Amniotic epithelial cell (primary cell): Measurements from ENCODE around the gene BRIP1.
"Not testable (repeated sequence)": the region's sequence is repeated elsewhere in the genome, so short reads cannot be mapped to it uniquely, and the experiment has no call there.

ENCODE experiments used
- DNase-seq: peaks from one replicate; pipeline ENCODE4 v3.0.0-alpha.2; 2010; ENCODE audit warnings: low read depth

The BRIP1 gene

DNA sequence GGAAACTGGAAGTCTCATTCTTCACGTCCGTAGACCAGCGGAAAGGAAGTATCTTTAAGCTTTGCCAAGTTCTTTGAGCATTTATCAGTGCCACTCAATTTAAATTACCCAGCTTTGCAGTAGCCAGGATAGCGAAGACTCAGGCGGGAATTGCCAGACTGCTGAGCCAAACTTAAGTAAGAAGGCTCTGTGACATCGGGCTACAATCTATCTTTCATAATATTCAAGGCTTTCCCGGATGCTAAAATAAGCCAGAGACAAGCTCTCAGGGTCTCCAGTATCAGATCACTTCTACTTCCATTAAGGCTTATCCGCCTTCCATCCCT is 436 bp upstream of the BRIP1 start:
- no peak for DNase-seq

DNA sequence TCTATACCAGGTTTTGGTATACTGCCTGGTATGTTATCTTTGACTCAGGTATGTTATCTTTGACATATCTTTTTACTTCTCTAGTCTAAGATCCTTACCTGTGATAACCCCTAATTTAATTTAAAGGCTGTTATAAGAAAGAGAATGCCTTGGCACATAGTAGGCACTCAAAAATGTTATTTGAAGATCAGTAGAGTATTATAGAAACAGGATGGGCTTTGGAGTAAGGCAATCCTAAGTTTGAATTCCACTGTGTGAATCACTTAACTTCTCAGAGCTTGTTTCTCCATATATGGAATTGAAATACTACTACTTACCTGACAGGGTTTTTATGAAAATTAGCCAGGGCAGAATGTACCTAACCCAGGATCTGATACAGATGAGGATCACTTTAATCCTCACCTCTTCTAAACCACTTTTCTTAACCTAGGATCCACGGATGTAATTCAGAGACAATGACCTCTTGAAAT is 1.2 kb downstream of the BRIP1 start:
- DNase-seq = peak; percentile 40

DNA sequence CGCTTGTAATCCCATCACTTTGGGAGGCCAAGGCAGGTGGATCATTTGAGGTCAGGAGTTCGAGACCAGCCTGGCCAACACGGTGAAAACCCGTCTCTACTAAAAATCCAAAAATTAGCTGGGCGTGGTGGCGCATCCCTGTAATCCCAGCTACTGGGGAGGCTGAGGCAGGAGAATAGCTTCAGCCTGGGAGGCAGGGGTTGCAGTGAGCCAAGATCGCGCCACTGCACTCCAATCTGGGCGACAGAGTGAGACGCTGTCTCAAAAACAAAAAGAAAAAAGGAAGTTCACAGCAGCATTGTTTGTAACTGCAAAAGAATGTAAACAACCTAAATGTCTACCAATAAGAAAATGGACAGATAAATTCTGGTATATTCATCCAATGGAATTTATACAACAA is 2.9 kb downstream of the BRIP1 start:
- DNase-seq = not testable (repeated sequence)

DNA sequence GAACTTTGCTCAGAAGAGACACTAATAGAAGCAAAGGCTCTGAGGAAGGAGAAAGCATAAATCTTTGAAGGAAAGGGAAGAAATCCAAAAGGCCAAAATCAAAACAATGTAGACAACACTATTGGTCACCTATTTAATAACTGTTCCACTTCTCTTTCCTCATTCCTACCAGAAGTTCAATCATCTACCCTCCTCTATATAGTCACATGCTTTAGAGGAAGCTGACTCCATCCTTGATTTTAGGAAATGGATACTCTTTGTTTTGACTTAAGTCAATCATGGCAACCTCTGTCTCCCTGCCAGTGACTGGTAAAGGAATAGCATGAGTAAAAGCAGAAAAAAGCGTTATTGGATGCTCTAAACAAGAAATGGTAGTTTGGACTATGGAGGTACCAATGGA is 7.3 kb downstream of the BRIP1 start:
- DNase-seq = no peak

DNA sequence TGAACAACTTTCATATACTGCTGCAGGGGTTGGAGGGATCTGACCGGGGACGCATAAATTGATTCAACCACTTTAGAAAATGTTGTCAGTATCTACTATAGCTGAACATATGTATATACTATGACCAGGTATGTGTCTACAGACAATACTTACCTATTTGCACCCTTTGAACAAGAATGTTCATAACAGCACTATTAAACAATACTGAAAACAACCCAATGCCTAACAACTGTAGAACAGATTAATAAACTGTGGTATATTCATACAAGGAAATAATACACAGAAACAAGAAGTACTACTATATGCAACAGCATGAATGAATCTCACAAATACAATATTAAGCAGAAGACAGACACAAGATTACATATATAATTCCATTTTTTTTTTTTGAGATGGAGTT is 10.5 kb downstream of the BRIP1 start:
- no peak for DNase-seq

DNA sequence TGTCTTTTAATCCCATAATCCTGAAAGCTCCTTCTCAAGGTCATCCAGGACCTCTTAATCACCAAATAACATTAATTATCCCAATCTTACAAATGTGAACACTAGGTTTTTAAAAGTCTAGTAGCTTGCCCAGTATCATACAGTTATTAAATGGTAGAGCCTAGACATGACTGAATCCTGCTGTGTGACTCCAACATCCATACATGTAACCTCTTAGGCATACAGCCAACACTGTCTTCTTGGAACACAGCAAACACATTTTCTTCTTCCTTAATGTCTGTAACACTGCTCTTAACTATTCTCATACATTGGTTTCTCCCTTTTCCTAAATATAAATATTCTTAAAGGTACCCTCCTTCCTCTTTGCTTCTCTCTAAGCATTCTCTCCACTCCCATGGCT is 13.7 kb downstream of the BRIP1 start:
- DNase-seq = peak; percentile 22

DNA sequence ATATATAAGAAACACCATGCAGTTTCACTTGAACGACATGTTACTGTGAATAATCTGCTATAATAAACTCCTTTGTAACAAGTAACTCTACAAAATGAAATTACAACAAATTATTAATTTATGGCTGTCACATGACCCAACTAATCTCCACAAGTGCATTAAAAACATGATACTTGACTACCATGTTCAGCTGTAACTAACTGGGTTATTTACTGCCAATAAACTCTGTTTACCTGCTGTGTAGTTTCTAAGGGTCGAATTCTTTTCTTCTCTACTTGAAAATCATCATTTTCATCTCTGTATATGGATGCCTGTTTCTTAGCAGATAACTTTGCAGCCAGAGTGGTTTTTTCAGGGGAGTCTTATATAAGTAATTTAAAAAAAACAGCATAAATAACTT is 14.4 kb downstream of the BRIP1 start:
- no peak for DNase-seq

DNA sequence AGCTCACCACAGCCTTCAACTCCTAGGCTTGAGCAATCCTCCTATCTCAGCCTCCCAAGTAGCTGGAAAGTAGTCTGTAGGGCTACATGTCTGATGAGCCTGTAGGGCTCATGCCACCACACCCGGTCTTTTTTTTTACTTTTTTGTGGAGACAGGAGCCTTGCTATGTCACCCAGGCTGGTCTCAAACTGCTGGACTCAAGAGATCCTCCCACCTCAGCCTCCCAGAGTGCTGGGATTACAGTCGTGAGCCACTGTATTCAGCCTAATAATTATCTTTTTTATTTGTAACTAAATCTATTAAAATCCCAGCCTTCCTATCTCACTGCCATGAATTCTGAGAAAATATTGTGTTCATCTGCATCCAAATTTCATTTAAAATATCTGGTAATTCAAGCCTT is 15.1 kb downstream of the BRIP1 start:
- DNase-seq = no peak

DNA sequence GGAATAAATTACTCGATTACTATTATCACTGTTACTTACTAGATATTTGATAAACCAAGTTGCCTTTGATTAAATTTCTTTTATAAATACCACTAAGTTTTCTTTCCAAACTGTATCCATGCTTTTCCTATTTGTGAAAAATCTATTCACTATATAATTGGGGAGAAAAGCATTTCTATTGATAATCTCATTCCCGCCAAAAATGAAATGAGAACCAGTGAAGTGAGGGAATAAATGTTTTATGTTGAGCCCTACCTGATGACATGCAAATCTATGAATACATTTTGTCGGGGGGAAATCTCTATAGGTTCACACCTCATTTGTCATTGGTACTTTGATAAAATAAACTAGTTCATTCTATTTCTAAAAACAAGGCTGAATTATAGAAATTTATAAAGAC is 15.7 kb downstream of the BRIP1 start:
- no peak for DNase-seq

DNA sequence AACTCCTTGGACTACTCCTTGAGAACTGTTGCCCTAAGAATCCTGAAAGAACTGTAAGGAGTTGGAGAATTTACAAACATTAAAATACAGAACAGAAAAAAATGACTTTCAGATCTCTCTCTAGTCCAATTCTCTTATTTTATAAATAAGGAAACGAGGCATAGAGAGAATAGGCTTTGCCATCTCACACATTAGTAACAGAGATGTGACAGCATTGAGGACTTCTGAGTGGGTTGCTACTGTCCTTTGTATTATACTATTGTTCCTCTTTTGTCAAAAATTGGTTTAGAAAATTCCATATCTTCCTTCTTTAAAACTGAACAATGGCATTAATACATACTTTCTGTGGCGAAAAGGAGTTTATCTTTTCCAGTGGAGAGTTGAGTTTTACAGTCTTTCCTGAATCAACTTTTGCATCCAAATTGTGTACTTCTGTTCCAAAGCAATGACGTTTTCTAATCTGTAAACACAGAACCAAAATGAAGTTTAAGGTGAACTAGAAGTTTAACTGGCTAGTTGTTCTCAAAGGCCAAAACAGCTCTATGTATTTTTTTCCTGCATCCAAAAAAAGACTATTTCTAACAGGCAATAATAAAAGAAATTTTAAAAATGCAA is 16.5 kb downstream of the BRIP1 start:
- DNase-seq = no peak

DNA sequence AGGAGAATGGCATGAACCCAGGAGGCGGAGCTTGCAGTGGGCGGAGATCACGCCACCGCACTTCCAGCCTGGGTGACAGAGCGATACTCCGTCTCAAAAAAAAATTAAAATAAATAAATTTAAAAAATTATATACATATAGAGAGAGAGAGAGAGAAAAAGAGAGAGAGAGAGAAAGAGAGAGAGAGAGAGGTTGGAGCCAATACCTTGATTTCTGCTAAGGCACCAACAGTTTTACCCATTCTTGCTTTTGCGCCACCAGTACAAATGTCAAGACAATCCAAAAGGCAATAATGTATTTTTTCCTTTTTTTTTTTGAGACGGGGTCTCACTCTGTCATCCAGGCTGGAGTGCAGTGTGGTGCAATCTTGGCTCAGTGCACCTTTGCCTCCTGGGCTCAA is 17.2 kb downstream of the BRIP1 start:
- no peak for DNase-seq

DNA sequence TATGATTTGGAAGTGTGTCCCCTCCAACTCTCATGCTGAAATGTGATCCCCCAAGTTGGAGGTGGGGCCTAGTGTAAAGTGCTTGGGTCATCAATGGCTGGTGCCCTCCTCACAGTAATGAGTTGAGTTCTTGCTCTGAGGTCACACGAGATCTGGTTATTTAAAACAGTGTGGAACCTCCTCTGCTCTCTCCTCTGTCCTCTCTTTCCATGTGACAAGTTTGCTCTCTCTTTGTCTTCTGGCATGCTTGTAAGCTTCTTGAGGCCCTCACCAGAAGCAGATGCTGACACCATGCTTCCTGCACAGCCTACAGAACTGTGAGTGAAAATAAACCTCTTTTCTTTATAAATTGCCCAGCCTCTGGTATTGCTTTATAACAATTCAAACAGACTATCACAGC is 19.9 kb downstream of the BRIP1 start:
- DNase-seq = no peak

DNA sequence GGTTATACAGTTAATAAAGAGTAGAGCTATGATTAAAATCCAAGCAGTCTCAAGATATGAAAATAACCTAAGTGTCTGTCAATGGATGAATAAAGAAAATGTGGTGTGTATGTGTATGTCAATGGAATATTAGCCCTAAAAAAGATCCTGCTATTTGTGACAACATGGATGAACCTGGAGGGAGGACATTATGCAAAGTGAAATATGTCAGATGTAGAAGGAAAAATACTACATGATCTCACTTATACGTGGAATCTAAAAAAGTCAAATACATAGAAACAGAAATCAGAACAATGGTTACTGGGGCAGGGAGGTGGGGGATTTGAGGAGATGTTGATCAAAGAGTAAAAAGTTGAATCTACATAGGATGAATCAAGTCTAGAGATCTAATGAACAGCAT is 20.4 kb downstream of the BRIP1 start:
- DNase-seq = no peak

DNA sequence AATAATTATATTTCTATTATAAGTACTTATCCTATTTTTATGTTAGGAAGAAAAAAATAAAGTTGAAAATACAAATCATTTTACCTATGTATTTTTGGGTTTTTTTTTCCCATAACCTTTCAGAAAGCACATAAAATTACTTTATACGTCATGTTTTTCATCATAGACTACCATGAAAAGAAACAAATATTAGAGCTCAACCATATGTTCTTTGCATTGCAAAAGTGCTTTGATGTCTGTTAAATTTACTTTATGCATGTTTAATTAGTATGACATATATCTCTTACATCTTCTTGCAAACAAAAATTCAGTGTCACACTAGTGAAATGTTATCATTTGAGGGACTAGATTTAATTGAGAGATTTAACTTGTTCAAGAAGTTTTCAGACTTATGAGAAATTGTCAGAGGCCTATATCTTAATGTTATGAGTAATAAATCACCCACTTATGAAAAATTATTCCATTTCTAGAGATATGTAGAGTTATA is 24.0 kb downstream of the BRIP1 start:
- DNase-seq = no peak

DNA sequence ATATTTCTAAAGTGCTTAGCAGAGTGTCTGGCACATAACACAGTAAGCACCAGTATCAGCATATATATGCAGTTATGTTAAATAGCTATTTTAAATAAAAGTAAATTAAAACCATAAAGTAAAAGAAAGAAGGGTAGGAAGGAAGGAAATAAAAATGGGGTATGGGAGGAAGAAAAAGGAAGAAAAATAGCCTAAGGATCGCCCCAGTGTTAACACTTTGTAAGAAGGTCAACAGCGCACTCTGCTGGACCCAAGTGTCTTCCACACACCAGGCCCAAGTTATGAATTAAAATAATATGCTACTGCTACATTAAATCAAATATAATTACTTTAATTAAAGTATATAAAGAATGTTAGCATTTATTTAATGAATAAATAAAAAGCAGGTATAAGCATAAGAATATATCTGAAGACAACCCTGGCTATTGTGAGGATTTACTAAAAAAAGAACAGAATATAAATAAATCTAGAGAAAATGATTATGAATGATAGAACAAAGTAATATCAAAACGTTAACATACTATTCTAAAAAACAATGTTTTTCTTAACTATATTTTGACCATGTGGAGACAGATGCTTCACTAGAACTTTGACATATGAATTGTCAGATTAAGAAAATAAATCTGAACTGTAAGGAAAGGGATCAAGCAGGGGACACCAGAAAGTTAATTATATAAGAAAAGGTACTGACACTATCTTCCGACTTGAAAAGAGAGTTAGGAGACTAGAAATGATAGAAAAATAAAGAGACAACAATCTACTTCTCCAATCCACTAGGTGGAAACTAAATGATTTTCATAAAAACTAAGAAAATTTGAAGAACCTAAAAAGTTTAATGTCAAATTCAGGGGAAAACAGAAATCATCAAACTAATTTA is 25.9 kb downstream of the BRIP1 start:
- DNase-seq = peak; percentile 65

DNA sequence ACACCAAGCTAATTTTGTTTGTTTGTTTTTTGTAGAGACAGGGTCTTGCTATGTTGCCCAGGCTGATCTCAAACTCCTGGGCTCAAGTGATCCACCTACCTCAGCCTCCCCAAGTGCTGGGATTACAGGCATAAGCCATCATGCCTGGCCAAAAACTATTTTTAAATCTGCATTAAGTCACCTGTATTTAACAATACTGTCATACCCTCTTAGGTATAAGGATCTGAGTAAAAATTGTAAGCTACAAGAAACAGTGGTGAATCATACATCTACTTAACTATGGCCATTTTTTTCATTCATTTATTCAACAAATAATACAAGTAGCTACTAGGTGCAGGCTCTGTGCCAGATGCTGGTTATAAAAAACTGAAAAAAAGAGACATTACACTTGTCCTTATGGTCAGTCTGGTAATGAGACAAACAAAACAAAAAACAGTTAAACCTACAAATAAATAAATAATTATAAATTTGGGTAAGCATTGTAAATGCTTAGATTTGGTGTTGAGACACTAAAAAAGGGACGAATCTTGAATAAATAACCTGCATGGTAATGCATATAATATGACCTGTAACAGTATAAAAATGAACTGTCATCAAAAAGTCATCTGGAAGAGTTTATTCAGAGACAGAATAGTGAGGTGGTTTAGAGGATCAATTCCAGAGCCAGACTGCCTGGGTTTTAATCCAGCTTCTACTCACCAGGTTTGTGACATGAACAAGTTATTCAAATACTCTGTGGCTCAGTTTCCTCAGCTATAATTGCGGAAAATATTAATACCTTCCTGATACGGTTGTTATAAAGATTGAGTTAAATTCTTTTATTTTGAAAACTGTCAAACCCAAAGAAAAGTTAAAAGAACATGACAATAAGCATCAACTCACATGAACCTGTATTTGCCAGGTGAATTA is 26.8 kb downstream of the BRIP1 start:
- no peak for DNase-seq

DNA sequence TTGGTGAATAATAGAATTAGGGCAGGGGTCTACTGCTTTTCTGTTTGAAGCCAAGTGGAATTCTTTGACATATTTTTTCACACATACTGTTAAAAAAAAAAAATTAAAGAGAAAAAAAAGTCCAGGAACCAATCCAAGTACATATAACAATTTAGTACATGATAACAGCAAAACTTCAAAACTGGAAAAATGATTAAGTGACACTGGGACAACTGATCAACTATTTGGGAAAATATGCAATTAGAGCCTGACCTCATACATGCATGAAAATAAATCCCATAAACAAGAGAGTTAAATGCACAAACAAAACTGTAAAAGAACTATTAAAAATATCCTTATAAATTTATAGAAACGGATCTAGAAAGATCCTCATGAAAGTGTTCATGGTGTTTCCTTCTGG is 27.7 kb downstream of the BRIP1 start:
- no peak for DNase-seq

DNA sequence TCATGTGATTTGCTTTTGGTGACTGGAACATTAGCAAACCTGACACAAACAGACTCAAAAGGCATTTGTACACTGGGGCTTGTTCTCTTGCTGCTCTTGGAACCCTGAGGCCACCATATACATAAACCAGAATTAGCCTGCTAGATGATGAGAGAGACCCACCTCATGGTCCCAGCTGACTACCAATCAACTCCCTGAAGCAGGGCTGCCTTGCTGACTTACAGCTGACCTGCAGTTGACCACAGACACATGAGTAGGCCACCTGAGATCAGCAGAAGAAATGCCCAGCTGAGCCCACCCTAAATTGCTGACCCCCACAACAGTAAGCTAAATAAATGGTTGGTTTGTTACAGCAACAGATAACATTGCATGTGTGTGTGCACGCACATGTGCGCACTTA is 28.7 kb downstream of the BRIP1 start:
- DNase-seq = no peak

DNA sequence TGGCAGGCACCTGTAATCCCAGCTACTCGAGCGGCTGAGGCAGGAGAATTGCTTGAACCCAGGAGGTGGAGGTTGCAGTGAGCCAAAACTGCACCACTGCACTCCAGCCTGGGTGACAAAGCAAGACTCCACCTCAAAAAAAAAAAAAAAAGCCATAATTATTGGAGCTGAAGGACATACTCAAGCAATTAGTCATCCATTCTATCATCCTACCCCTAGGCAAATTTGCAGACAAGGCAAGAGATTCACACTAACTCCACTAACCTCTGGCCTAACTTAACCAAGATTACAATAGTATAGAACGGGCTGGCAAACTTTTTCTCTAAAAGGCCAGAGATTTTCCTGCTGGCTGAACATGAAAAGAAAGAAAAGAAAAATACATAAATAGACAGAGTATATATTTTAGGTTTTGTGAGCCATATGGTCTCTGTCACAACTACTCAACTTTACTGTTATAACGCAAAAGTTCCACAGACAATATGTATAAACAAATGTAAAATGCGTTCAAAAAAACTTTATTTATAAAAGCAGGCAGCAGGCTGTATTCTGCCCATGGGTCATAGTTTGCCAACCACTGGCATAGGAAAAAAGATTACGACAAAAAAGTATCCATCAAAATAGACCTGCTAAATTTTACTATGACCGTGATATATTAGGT is 29.7 kb downstream of the BRIP1 start:
- DNase-seq = peak; percentile 51

DNA sequence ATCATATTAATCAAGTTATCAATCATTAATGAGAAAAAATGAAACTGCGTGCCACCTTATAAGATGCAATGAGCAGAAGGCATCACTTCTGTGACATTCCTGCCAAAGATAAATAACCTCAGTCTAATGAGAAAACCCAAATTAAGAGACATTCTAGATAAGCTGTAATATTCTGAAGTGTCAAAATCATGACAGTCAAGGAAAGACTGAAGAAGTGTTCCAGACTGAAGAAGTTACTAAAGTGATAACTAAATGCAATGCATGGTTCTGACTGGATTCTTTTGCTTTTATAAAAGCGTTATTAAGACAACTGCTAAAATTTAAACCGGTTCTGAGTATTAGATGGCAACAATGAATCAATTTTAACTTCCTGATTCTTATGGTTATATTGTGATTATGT is 30.9 kb downstream of the BRIP1 start:
- no peak for DNase-seq

DNA sequence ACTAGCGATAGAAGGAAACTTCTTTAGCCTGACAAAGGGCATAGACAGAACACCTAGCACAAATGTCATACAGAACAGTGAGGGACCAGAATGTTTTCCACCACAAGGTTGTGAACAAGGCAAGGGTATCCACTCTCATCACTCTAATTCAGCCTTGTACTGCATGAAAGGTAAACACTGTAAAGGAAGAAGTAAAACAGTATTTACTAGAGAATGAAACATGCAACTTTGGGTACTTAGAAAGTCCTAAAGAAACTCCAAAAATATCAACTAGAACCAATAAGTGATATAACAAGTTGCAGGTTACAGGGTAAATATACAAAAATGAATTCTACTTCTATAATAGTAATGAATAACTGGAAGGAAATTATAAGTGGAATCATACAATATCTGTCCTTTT is 32.2 kb downstream of the BRIP1 start:
- DNase-seq = no peak

DNA sequence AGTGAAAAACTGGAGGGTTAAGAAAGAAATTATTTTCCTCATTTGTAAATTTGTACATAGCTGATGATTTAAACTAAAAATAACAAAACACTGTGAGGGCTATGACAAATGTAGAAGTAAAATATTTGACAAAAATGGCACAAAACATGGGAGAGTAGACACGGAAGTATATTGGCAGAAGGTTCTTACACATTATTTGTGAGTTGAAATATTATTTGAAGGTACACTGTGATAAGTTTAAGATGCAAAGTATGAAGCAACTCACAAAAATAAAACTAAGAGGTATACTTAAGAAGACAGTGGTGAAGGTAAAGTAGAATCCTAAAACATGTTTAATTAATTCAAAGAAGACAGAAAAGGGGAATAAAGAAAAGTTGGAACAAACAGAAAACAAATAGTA is 34.6 kb downstream of the BRIP1 start:
- DNase-seq = no peak
